Skin epidermis (tissue), 12 donors: ENCODE data around the gene TERB1.

Source experiments
- H3K27ac ChIP-seq, 21 experiments: fragments of 200-600 bp; sonication (generic) in 11 of 21; one replicate each; pipeline ENCODE4 v1.5.0; 2020; ENCODE audit warnings: mild to moderate bottlenecking in 3 of 21, inconsistent platforms in 2 of 21, moderate library complexity in 2 of 21
- H3K4me3 ChIP-seq, 7 experiments: fragments of 200-600 bp; sonication (generic) in 2 of 7; one replicate each; pipeline ENCODE4 v1.5.0; 2020; ENCODE audit warnings: inconsistent platforms in 2 of 7, mild to moderate bottlenecking in 2 of 7, moderate library complexity in 1 of 7

TERB1 gene, protein sequence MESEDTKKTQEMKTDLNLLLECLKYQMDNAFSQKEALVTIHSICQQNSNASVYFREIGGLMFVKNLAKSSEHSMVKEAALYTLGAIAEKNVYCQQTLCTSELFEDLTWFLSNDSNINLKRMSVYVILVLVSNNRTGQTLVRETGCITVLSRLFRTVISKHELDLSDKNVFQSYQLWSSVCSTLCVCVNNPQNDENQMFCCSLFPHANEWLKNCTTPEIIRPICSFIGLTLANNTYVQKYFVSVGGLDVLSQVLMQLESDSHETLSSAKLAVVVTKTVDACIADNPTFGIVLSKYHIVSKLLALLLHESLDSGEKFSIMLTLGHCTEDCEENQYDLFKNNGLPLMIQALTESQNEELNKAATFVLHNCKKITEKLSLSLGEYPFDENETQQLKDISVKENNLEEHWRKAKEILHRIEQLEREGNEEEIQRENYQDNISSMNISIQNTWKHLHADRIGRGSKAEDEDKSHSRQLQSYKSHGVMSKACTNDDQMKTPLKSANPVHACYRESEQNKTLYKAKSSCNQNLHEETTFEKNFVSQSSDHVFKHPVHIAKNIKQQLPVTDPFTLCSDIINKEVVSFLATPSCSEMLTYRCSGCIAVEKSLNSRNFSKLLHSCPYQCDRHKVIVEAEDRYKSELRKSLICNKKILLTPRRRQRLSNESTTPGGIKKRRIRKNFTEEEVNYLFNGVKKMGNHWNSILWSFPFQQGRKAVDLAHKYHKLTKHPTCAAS

GRCh38 chr16:66801320-66802105, at the start of gene TERB1:
Gene TERB1, minus strand, starts transcription at chr16:66801584. Its CDS starts 4,786 bp downstream, at chr16:66796798.
- Histone ChIP-seq H3K4me3 (no peak within 1 kb of the TSS), H3K27ac (no peak within 1 kb of the TSS)

GRCh38 chr16:66850115-66850815, 48.9 kb upstream of the TERB1 start:
- no peak overlapping the region for H3K4me3 ChIP-seq

DNA sequence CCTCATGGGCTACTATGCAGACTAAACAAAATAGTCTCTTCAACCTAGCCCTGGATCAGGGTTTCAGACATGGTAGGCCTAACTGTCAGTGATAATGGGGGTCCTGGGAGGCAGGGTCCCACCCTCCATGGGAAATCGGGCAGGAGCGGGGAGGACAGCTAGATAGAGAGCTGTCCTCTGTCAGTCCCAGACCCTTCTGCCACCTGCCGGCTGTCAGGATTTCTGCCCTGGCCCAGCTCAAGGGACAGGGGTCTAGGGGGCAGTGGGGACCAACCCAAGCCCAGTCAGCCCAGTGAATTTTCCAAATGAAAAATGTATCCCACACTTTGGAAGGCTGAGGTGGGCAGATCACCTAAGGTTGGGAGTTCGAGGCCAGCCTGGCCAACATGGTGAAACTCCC, 48.2 kb upstream of the TERB1 start:
- Histone ChIP-seq H3K27ac (no peak overlapping the region), H3K4me3 (no peak overlapping the region)

More at GRCh38 chr16:66850115-66850815, 48.9 kb upstream of the TERB1 start:
- H3K27ac ChIP-seq, result no peak overlapping the region

DNA sequence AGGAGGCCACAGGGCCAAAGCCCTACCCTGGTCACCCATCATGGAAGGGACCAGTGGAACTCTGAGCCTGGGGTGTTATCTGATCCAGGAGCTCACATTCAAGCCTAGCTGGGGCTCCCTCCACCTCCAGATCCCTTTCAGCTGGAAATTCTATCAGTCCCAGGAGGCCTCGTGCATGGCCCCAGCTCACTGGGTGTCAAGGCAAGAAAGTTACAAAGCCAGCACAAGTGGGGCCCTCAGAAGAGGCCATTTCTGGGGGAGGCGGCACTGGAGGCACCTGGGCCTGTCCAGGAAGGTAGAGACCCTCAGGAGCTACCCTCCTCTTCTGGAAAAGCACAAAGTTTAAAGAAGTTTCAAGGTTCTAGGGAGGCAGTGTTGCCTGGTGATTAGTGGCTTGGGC, 47.6 kb upstream of the TERB1 start:
- H3K27ac ChIP-seq, result no peak overlapping the region
- H3K4me3 ChIP-seq, result no peak overlapping the region

GRCh38 chr16:66848172-66848571, 46.8 kb upstream of the TERB1 start:
- Histone ChIP-seq H3K4me3 (no peak overlapping the region), H3K27ac (no peak overlapping the region)

- Histone ChIP-seq H3K27ac (no peak overlapping the region), H3K4me3 (no peak overlapping the region)
Measured at GRCh38 chr16:66847533-66848067, 46.2 kb upstream of the TERB1 start.

GRCh38 chr16:66846831-66847230, 45.4 kb upstream of the TERB1 start:
- H3K4me3 ChIP-seq, result no peak overlapping the region
- H3K27ac ChIP-seq, result no peak overlapping the region

GRCh38 chr16:66846266-66846665, 44.9 kb upstream of the TERB1 start:
- H3K27ac ChIP-seq, result no peak overlapping the region
- H3K4me3 ChIP-seq, result no peak overlapping the region

- Histone ChIP-seq H3K4me3 (no peak overlapping the region), H3K27ac (no peak overlapping the region)
Measured at GRCh38 chr16:66845791-66846221, 44.4 kb upstream of the TERB1 start.

DNA sequence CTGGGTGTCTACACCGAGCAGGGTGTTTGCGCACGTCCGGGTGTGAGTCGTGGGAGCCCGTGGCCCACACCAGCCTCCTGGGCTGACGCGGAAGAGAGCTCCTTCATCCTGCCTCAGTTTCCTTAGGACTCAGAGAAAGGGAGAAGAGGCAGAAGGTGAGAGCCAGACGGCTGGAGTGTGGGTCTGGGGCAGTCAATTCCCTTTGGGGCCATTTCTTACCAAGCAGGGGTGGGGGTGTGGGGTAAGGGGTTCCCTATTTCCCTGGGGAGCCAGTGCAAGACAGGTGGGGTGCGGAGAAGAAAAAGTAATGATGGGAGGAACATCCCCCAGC, 43.7 kb upstream of the TERB1 start:
- Histone ChIP-seq H3K4me3 (peak overlapping the region in 5 of 7 experiments; percentile 8 to 43 (median 15)), H3K27ac (no peak overlapping the region)

DNA sequence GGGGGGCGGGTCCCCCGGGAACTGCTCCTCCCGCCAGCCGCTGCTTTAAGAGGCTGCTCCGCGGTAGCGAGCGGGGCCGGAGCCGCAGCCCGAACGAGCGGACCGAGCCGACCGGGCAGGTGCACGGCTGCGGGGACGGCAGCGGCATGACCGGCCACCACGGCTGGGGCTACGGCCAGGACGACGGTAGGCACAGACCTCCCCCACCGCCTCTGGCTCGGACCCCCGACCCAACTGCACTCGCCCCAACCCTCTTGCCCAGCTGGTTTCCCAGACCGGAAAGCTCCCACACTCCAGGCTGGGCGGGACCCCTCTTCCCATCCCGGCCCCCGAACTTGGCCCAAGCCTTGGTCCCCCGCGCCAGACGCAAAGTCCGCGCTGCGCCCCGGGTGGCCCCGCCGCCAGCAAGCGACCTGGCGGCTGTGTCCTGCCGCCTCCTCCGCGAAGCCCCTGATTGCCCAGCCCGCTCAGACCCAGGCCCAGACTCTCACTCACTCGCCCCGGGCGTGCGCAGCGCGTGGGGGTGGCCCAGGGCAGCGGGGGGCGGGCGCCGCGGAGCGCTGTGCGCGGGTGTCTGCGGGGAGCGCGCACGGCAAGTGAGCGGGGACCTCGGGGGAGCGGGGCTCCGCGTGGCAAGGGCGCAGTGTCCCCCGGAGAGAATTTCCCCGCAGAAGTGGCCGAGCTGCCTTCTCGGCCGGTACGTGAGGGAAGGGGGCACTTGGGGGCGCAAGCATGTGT, 43.1 kb upstream of the TERB1 start, which contains the start of gene CA7:
Gene CA7 (plus strand): TSS at position 73 of the 738 bp plus-strand sequence. CDS start 74 bp downstream, at position 147.
- H3K4me3 ChIP-seq, result peak within 1 kb of the TSS; percentile 8 to 43 (median 15)
- peak within 1 kb of the TSS in 1 of 21 experiments; percentile 21 for H3K27ac ChIP-seq

DNA sequence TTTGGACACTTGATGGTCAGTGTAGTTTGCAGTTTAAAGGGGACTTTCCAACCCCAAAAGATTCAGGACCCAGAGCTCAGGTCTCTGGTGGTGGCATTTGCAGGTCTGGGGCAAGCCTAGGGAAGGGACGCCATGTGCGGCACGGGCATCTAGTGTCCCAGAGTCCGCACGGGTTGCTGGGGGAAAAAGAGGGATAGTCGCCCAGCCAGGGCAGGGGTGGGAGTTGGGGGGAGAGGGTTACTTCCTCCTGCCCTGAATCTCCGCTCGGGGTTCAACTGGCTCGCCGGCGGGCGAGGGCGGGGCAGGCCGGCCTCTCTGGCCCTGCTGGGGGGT, 42.6 kb upstream of the TERB1 start:
- Histone ChIP-seq H3K4me3 (peak overlapping the region in 4 of 7 experiments; percentile 11 to 43 (median 14)), H3K27ac (peak overlapping the region in 1 of 21 experiments; percentile 21)

DNA sequence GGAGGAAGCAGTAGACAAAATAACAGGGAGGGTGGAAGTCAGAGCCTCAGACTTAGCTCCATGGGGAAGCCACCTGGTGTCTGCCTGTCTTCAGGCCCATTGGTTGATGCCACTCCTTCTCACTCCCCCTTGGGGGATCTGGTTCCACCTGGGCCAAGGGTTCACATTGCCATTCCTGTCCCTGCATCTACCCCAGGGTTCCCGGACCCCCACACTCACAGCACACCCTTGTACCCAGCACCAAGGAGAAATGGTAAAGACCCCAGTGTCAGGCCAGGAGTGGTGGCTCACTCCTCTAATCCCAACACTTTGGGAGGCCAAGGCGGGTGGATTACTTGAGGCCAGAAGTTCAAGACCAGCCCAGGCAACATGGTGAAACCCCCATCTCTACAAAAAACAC, 41.8 kb upstream of the TERB1 start:
- Histone ChIP-seq H3K4me3 (no peak overlapping the region), H3K27ac (no peak overlapping the region)

DNA sequence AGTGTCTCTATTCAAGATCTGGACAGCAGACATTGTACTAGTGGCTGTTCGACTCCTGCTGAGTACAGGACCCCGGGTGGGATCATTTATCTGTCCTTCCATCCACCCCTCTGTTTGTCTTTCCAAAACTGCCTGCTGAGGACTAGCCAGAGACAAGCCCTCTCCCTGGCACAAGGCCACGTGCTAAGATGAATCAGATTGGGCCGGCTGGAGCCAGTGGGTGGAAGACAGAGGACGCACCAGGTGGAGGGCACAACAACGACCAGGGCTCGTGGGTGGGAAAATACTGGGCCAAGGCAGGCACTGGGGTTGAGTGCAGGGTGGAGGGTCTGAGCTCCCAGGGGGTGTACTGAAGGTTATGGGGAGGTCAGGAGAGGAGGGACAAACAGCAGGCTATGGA, 41.4 kb upstream of the TERB1 start:
- no peak overlapping the region for H3K27ac ChIP-seq
- no peak overlapping the region for H3K4me3 ChIP-seq

- Histone ChIP-seq H3K4me3 (no peak overlapping the region), H3K27ac (no peak overlapping the region)
Measured at GRCh38 chr16:66841366-66841765, 40.0 kb upstream of the TERB1 start.

- Histone ChIP-seq H3K27ac (no peak overlapping the region), H3K4me3 (no peak overlapping the region)
Measured at GRCh38 chr16:66840883-66841282, 39.5 kb upstream of the TERB1 start.

DNA sequence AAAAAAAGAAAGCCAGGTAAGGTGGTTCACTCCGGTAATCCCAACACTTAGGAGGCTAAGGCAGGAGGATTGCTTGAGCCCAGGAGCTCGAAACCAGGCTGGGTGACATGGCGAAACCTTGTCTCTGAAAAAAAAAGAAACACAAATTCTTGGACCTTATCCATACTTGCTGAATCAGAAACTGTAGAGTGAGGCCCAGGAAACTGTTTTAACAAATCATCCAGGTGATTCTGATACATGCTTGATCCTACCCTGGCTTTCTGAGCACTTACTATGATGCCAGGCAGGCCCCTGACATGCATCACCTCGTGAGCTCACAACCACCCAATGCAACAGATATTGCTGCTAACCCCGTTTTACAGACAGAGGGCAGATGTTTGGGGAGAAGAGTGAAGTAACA, 33.4 kb upstream of the TERB1 start:
- no peak overlapping the region for H3K27ac ChIP-seq
- H3K4me3 ChIP-seq, result no peak overlapping the region

- no peak overlapping the region for H3K4me3 ChIP-seq
- no peak overlapping the region for H3K27ac ChIP-seq
Measured at GRCh38 chr16:66832661-66833305, 31.4 kb upstream of the TERB1 start.
